CD4-positive, alpha-beta T cell treated with Interleukin-17A for 1 hour (primary cell): Measurements from ENCODE around the gene MARS1.
"Not testable (repeated sequence)": the region's sequence is repeated elsewhere in the genome, so short reads cannot be mapped to it uniquely, and the experiment has no call there.

ENCODE experiments used
- DNase-seq: peaks from one replicate; pipeline ENCODE4 v3.0.0-alpha.2; 2020

The MARS1 gene

DNA sequence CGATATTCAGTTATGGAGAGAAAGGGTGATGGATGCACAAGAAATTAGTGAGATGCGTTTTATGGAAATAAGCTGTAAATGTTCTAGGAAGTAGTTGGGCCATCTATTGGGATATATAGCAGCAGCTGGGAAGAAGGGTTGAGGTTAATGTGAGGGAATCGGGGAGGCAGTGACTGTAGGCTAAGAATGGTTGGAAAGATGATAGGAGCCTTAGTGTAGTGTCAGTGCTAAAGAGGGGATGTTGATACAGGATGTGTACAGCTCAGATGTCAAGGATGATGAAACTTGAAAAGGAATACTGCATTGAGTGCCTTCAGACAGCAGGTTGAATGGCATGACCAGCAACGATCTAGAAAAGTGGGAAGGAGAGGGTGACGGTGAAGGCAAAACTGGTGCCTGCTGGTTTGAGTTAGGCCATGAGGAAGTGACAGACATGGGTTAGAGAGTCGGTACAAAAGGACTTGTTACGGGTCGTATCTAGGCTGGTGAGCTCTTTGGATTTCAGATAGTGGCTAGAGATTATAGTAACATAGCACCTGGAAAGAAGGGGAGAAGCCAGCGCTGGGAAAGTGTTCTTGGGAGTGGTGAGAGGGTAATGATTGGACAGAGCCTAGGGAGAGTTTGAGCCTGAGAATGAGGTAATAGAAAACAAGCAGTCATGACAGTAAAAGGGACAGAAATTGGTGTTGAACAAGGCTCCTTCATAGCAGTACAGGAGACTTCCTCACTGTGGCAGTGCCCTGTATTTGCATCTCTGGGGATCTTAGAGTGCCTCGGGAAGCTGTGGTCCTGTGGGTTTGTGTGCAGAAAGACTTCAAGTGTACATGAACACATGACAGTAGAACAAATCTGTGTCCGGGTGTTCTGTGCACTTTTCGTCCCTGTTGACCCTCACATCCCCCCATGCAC is 9.6 kb downstream of the MARS1 start:
- DNase-seq, result no peak

DNA sequence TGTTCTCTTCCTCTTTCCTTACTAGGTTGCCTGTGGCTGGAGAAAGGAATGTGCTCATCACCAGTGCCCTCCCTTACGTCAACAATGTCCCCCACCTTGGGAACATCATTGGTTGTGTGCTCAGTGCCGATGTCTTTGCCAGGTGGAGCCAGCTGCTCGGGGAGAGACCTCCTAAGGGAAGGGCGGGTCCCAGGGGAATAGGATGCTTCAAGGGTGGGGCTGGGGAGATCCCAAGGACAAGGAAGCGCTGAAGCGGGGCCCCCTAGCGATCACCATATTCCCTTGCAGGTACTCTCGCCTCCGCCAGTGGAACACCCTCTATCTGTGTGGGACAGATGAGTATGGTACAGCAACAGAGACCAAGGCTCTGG is 10.2 kb downstream of the MARS1 start:
- no peak for DNase-seq

DNA sequence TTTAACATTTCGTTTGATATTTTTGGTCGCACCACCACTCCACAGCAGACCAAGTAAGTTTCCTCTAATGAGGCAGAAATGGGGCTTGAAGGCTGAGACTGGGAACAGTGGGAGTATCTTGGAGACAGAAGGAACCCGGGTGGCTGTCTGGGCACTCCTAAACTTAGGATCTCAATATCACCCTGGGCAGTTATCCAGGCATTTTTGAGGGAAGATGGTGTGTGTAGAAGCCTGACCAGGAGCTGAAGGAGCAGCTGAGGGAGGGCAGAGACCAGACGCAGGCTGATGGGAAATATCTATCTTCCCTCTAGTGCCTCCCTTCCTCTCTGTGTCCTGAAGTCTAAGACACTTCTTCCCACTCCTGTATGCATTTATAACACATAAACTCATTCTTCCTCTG is 10.7 kb downstream of the MARS1 start:
- no peak for DNase-seq

DNA sequence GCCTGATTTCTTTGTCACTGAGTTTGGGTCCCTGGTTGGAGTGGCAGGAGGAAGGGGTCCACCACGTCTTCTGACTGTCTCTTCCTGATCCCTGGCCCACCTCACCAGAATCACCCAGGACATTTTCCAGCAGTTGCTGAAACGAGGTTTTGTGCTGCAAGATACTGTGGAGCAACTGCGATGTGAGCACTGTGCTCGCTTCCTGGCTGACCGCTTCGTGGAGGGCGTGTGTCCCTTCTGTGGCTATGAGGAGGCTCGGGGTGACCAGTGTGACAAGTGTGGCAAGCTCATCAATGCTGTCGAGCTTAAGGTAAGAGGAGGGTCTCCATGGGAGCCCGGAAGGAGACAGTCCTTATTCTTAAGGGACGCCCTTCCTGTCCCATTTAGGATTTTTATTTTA is 12.3 kb downstream of the MARS1 start:
- DNase-seq, result no peak

DNA sequence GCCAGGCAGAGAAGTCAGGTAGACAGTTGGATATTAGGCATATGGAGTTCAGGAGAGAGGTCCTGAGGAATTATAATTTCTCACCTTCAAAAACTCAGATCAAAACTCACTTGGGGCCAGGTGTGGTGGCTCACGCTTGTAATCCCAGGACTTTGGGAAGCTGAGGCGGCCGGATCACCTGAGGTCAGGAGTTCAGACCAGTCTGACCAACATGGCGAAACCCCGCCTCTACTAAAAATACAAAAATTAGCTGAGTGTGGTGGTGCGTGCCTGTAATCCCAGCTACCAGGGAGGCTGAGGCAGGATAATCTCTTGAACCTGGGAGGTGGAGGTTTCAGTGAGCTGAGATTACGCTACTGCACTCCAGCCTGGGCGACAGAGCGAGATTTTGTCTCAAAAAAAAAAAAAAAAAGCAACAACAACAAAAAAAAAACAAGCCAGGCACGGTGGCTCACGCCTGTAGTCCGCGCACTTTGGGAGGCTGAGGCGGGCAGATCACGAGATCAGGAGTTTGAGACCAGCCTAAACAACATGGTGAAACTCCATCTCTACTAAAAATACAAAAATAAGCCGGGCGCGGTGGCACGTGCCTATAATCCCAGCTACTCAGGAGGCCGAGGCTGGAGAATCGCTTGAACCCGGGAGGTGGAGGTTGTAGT is 14.6 kb downstream of the MARS1 start:
- DNase-seq, result not testable (repeated sequence)

DNA sequence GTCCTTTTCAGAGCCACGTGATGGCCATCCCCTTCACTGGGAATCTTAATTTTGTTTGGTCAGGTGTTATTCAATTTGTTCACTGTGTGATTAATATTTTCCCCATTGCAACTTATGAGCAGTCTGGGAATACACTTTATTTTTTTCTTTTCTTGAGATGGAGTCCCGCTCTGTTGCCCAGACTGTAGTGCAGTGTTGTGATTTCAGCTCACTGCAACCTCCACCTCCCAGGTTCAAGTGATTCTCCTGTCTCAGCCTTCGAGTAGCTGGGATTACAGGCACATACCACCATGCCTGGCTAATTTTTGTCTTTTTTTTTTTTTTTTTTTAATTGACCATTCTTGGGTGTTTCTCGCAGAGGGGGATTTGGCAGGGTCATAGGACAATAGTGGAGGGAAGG is 18.7 kb downstream of the MARS1 start:
- not testable (repeated sequence) for DNase-seq

DNA sequence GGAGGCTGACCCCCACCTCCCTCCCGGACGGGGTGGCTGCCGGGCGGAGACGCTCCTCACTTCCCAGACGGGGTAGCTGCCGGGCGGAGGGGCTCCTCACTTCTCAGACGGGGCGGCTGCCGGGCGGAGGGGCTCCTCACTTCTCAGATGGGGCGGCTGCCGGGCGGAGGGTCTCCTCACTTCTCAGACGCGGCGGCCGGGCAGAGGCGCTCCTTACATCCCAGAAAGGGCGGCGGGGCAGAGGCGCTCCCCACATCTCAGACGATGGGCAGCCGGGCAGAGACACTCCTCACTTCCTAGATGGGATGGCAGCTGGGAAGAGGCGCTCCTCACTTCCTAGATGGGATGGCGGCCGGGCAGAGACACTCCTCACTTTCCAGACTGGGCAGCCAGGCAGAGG is 19.9 kb downstream of the MARS1 start:
- not testable (repeated sequence) for DNase-seq

DNA sequence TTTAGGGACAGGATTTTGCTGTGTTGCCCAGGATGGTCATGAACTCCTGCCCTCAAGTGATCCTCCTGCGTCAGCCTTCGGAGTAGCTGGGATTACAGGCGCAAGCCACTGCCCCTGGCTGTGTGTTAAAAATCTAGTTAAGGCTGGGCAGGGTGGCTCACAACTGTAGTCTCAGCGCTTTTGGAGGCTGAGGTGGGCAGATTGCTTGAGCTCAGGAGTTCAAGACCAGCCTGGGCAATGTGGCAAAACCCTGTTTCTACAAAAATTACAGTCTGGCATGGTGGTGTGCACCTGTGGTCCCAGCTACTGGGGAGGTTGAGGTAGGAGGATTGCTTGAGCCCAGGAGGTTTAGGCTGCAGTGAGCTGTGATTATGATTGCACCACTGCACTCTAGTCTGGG is 23.3 kb downstream of the MARS1 start:
- no peak for DNase-seq

DNA sequence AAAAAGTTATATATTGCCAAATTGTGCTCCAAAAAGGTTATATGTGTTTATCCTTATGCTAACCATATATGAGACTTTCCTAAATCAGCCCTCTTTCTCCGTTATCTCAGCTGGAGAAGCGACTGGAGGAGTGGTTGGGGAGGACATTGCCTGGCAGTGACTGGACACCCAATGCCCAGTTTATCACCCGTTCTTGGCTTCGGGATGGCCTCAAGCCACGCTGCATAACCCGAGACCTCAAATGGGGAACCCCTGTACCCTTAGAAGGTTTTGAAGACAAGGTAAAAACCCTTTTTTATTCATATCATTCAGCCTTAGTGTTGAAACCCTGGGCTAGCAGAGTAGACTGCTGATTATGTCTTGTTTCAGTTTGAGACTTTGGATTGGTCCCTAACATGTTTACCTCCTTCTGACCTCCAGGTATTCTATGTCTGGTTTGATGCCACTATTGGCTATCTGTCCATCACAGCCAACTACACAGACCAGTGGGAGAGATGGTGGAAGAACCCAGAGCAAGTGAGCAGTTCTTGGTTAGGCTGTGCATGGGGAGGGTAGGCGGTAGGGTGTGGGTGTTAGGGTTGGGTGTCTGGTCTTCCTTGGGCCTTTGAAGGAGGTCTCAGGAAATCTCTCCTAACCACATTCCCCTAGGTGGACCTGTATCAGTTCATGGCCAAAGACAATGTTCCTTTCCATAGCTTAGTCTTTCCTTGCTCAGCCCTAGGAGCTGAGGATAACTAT is 23.9 kb downstream of the MARS1 start:
- DNase-seq, result no peak

DNA sequence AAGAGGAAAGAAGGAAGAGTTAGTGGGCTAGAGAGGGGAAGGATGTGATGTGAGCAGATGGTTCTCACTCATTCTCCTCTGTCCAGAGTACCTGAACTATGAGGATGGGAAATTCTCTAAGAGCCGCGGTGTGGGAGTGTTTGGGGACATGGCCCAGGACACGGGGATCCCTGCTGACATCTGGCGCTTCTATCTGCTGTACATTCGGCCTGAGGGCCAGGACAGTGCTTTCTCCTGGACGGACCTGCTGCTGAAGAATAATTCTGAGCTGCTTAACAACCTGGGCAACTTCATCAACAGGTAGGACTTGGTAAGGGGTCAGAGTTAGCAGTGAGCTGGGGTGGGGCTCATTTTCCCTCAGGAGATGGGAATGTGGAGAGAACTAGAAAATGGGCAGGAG is 24.8 kb downstream of the MARS1 start:
- no peak for DNase-seq

DNA sequence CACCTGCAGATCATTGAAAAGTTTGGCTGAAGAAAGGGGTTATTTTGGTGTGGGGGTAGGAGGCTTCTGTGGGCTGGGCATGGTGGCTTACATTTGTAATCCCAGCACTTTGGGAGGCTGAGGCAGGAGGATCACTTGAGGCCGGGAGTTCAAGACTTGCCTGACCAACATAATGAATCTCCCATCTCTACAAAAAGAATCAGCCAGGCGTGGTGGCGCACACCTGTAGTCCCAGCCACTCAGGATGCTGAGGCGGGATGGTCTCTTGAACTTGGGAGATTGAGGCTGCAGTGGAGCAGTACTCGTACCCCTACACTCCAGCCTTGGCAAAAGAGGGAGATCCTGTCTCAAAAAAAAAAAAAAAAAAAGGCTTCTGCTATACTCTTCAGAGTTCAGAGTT is 25.4 kb downstream of the MARS1 start:
- no peak for DNase-seq

DNA sequence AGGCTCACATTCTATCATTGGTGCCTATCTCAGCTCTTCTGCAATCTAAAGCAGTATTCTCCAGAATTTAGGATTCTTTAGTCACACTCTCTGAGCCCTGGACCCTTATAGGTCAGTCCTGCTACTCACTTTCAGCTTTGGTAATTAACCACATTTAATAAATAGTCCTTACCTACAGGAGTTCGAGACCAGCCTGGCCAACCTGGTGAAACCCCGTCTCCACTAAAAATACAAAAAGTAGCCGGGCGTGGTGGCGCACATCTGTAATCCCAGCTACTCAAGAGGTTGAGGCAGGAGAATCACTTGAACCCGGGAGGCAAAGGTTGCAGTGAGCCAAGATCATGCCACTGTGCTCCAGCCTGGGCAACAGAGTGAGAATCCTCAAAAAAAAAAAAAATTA is 25.8 kb downstream of the MARS1 start:
- not testable (repeated sequence) for DNase-seq

DNA sequence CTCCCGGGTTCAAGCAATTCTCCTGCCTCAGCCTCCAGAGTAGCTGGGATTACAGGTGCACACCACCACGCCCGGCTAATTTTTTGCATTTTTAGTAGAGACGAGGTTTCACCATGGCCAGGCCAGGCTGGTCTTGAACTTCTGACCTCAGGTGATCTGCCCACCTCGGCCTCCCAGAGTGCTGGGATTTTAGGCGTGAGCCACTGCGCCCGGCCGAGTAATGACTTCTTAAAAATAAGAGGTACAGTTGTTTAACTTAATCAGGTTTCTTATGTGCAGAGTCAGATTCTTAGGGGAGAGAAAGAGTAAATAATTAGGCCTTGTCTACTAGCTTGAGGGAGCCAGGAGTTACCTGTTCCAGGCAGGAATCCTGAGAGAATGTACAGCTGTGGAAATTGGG is 26.4 kb downstream of the MARS1 start:
- DNase-seq, result not testable (repeated sequence)

DNA sequence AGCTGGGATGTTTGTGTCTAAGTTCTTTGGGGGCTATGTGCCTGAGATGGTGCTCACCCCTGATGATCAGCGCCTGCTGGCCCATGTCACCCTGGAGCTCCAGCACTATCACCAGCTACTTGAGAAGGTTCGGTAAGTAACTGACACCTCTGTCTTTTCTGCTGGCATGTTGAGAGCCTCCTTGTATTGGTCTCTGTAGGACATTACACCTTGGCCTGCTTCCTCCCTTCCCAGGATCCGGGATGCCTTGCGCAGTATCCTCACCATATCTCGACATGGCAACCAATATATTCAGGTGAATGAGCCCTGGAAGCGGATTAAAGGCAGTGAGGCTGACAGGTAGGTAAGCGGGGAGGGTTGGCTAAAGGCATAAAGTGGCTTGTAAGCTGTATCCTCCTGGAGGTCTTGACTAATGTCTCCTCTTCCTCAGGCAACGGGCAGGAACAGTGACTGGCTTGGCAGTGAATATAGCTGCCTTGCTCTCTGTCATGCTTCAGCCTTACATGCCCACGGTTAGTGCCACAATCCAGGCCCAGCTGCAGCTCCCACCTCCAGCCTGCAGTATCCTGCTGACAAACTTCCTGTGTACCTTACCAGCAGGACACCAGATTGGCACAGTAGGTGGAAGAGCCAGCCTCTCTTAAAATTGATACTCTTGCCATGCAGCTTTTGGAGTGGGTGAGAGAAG is 27.0 kb downstream of the MARS1 start:
- no peak for DNase-seq

DNA sequence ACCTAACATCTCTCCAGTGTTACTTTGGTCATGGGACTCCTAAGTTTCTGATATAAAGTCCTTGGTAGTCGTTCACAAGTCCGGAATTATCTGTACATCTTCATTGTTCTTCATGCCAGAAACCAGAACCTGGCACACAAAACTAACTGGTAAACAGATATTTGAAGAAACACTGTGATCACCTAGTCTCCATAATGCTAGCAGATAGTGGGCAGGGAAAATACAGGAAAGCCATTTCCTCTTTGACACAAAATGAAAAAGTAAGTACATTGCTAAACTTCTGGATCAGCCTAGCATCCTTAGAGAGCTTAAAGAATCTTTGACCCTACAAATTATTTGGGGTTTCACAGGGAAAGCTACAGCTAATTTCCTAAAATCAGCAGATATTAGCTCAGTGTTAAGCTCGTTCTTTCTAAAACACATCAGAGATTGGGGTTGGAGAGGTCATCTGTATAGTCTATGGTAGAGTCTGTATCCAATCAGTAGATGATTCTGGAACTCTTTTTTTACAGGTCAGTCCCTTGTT is 27.6 kb downstream of the MARS1 start:
- no peak for DNase-seq

DNA sequence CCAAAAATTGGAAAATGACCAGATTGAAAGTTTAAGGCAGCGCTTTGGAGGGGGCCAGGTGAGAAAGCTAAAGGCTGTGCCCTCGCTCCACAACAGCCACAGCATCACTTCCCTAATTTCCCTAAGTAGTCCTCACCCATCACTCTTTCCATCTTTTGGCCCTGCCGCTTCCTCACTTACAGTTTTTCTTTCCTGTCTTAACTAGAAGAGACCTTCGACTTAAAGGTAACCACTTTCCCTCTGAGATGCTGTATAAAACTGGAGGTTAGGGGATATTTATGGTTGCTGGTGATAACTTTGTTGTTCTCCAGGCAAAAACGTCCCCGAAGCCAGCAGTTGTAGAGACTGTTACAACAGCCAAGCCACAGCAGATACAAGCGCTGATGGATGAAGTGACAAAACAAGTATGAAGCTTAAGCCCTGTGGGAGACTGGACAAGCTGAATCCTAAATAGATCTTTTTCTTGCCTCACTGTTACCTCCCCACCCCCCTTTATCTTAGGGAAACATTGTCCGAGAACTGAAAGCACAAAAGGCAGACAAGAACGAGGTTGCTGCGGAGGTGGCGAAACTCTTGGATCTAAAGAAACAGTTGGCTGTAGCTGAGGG is 28.2 kb downstream of the MARS1 start:
- no peak for DNase-seq

DNA sequence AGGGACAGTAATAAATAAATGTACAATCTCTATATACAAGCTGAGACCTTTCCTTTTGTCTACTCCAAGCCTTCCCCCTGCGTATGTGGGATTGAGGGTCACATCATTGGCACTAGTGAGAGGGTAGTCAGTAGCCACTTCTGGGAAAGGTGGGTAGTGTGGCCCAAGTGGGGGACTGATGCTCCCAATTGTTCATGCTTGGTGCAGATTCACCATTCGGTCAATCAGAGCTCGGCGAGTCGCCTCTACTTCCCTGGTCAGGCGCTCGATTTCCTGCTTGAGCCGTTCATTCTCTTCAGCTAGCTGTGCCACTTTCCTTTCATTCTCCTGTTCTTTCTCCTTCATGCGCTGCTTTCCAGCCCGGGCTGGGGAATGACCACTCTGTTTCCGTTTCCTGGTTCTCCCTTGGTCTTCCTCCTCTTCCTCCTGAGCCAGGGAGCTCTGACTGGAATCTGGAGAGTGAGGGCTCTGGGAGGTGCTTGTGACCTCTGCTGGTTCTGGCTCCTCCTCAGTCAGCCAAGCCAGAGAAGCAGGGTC is 28.8 kb downstream of the MARS1 start:
- peak; percentile 16 for DNase-seq

DNA sequence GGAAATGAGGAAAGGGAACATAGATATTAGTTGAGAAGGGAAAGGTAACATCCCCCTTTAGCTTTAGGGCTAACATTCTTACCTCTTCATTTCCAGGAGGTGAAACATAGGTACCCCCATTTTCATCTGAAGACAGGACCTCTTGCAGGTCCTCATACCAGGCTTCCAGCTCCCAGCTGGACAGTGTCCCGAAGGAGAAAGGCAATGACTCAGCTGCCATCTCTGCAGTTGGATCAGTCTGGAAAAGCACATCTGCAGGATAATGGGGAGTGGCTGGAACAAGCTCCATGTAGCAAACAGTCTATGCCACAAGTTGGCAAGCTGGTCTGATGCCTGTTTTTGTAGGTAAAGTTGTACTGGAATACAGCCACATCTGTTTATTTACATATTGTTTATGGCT is 29.3 kb downstream of the MARS1 start:
- DNase-seq, result no peak

DNA sequence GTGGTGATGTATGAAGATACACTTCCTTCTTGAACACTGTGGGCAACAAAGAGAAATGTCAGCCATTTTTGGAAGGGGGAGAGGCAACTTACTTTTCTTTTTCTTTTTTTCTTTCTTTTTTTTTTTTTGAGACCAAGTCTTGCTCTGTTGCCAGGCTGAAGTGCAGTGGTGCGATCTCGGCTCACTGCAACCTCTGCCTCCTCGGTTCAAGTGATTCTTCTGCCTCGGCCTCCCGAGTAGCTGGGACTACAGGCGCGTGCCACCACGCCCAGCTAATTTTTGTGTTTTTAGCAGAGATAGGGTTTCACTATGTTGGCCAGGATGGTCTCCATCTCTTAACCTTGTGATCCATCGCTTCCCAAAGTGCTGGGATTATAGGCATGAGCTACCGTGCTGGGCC is 29.9 kb downstream of the MARS1 start:
- DNase-seq, result not testable (repeated sequence)

DNA sequence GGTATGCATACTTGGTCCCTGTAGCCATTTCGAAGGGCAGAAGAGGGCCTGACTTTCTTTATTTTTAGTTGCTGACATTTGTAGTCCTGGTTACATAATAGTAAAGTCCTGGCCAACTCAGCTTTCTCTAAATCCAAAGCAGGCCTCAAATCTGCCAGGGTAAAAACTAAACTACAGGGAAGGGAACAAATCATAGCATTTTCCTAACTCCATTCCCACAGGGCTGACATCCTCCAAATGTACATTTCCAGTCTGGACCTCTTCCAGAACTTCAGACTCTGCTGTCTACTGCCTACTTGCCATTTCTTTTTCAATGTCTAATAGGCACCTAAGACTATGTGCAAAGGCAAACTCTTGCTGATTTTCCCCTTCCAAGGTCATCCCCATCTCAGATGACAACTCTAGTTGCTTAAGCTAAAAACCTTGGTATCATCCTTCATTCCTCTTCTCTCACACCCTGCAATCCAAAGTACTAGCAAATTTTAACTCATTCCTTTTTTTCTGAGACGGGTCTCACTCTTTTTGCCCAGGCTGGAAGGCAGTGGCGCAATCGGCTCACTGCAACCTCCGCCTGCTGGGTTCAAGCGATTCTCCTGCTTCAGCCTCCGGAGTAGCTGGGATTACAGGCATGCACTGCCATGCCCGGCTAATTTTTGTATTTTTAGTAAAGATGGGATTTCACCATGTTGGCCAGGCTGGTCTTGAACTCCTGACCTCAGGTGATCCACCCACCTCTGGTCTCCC is 30.5 kb downstream of the MARS1 start:
- DNase-seq, result peak; percentile 16
